Liver (tissue), 9 donors: ENCODE measurements around the gene RPTOR. TPM values are rescaled to one million over a fixed set of nuclear protein-coding genes. Genes with fewer than 3 reads are reported as not detected.

ENCODE experiments used
- DNase-seq: peaks from one replicate; pipeline ENCODE4 v3.0.0-alpha.2; 2017; ENCODE audit warnings: low spot score
- H3K27ac ChIP-seq, 2 donors: one replicate each; pipeline ENCODE4 v1.7.0; 2013; ENCODE audit warnings: inconsistent platforms in 2 of 2, low read length in 2 of 2, control low read depth in 1 of 2, low read depth in 1 of 2, mild to moderate bottlenecking in 1 of 2
- H3K27me3 ChIP-seq, 4 donors: one replicate each; pipeline versions ENCODE4 v1.6.1 to v1.7.0; 2013; ENCODE audit warnings: low read length in 3 of 4, inconsistent platforms in 1 of 4, mild to moderate bottlenecking in 1 of 4, moderate library complexity in 1 of 4; ENCODE audit not compliant: control insufficient read depth in 4 of 4, insufficient read depth in 4 of 4
- H3K36me3 ChIP-seq, 4 donors: one replicate each; pipeline versions ENCODE4 v1.6.1 to v1.7.0; 2013; ENCODE audit warnings: low read length in 3 of 4, mild to moderate bottlenecking in 3 of 4, low read depth in 1 of 4, moderate library complexity in 1 of 4; ENCODE audit not compliant: control insufficient read depth in 4 of 4, insufficient read depth in 3 of 4
- H3K4me1 ChIP-seq, 4 donors: one replicate each; pipeline versions ENCODE4 v1.6.1 to v1.7.0; 2013; ENCODE audit warnings: low read length in 3 of 4, mild to moderate bottlenecking in 3 of 4, moderate library complexity in 1 of 4; ENCODE audit not compliant: control insufficient read depth in 4 of 4, insufficient read depth in 4 of 4
- H3K4me3 ChIP-seq, 3 donors: one replicate each; pipeline versions ENCODE4 v1.6.1 to v1.7.0; 2013; ENCODE audit warnings: low read length in 3 of 3, control low read depth in 1 of 3, low read depth in 1 of 3, mild to moderate bottlenecking in 1 of 3
- H3K9ac ChIP-seq, 2 donors: one replicate each; pipeline ENCODE4 v1.7.0; 2013; ENCODE audit warnings: low read length in 2 of 2, mild to moderate bottlenecking in 2 of 2, moderate library complexity in 2 of 2, control low read depth in 1 of 2, low read depth in 1 of 2
- H3K9me3 ChIP-seq, 4 donors: one replicate each; pipeline versions ENCODE4 v1.6.1 to v1.7.0; 2013; ENCODE audit warnings: low read length in 3 of 4; ENCODE audit not compliant: control insufficient read depth in 4 of 4
- EGR1 ChIP-seq, 2 donors: IDR thresholded peaks; 2 replicates each; pipeline ENCODE4 v1.6.1; 2016 to 2018; ENCODE audit warnings: antibody characterized with exemption in 2 of 2, low read depth in 2 of 2
- FOXA1 ChIP-seq: IDR thresholded peaks from 2 replicates; pipeline ENCODE4 v1.6.1; 2016; ENCODE audit warnings: antibody characterized with exemption
- FOXA2 ChIP-seq: IDR thresholded peaks from 2 replicates; pipeline ENCODE4 v1.6.1; 2016; ENCODE audit warnings: antibody characterized with exemption
- GABPA ChIP-seq, 2 donors: IDR thresholded peaks in 1 of 2; conservative IDR thresholded peaks in 1 of 2; 2 replicates each; pipeline ENCODE4 v1.6.1; 2016; ENCODE audit warnings: antibody characterized with exemption in 2 of 2, mild to moderate bottlenecking in 1 of 2, moderate library complexity in 1 of 2
- HNF4G ChIP-seq: IDR thresholded peaks from 2 replicates; pipeline ENCODE4 v1.6.1; 2016; ENCODE audit warnings: antibody characterized with exemption
- NR2F2 ChIP-seq: IDR thresholded peaks from 2 replicates; pipeline ENCODE4 v1.6.1; 2016; ENCODE audit warnings: antibody characterized with exemption
- RAD21 ChIP-seq, 2 donors: IDR thresholded peaks; 2 replicates each; pipeline ENCODE4 v1.6.1; 2016; ENCODE audit warnings: antibody characterized with exemption in 2 of 2, mild to moderate bottlenecking in 2 of 2
- SP1 ChIP-seq: IDR thresholded peaks from 2 replicates; pipeline ENCODE4 v1.6.1; 2018; ENCODE audit warnings: antibody characterized with exemption, mild to moderate bottlenecking
- TAF1 ChIP-seq: conservative IDR thresholded peaks from 2 replicates; pipeline ENCODE4 v1.6.1; 2016; ENCODE audit warnings: antibody characterized with exemption, mild to moderate bottlenecking
- YY1 ChIP-seq: IDR thresholded peaks from 2 replicates; pipeline ENCODE4 v1.6.1; 2016; ENCODE audit warnings: antibody characterized with exemption, mild to moderate bottlenecking
- WGBS: extraction: QIAGEN DNeasy Blood & Tissue Kit; methylation state at CpG from one replicate; pipeline ENCODE4 v1.1.7; 2013; 5-methylcytosine and 5-hydroxymethylcytosine counted together
- polyA plus RNA-seq, 2 donors: library from polyadenylated mRNA; stranded (reverse) in 1 of 2; unstranded in 1 of 2; fragments of 200-250 nt in 1 of 2; fragments of >200 nt in 1 of 2; fragmentation: Nextera tagmentation in 1 of 2; extraction: Ambion mirVana in 1 of 2; gene quantifications; one replicate each; pipeline versions ENCODE4 v1.2.1 to v1.2.3, GENCODE V29; 2013 to 2015
- total RNA-seq, 2 donors: library from RNA; depleted of rRNA; stranded (reverse); fragments of >200 nt; gene quantifications; one replicate each; pipeline ENCODE4 v1.2.3, GENCODE V29; 2014
- TF ChIP-seq, protein P1 (sequence below): fragments of 150-350 bp; IDR thresholded peaks from 2 replicates; pipeline ENCODE4 v1.5.1; 2017; ENCODE audit warnings: improper control_type of control experiment, low read depth, low read length; ENCODE audit not compliant: missing input control
- TF ChIP-seq, protein P2 (sequence below): IDR thresholded peaks from 2 replicates; pipeline ENCODE4 v1.6.1; 2016; ENCODE audit warnings: antibody characterized with exemption
- TF ChIP-seq, protein P3 (sequence below): IDR thresholded peaks from 2 replicates; pipeline ENCODE4 v1.6.1; 2016; ENCODE audit warnings: antibody characterized with exemption
- donor health status: healthy.
- donor health status: healthy.
- donor health status: healthy.
- donor health status: healthy.
- donor health status: healthy.

Gene RPTOR
- total and polyA plus RNA-seq, 4 donors = 4.8 to 25.4 (median 11.6) TPM

DNA sequence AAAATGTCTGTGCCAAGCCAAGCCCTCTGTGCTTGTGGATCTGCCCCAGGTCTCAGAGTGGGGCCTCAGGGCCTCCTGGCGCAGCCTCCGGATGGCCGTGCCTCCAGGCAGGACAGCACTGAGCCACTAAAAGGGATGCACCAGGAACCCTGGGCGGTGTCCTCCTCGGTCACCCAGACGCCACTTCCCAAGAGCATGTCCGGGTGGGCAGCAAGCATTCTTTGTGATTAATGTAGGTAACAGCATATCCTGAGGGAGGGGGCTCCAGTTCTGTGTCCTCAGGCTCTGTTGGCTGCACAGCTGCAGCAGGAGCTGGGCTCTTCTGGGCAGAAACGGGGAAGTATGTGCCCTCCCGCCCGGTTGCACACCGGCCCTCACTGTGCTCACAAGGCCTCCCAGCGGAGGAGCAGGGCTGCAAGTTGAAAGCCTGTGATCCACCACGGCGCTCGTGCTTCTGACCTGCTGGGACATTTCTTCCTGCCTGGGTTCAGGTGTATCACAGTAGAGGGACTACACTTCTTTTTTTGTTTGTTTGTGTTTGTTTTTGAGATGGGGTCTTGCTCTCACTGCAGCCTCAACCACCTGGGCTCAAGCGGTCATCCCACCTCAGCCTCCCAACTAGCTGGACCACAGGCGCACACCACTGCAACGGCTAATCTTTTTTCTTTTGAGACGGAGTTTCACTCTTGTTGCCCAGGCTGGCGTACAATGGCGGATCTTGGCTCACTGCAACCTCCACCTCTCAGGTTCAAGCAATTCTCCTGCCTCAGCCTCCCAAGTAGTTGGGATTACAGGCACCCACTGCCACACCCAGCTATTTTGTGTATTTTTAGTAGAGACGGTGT lies 409.1 kb downstream of the RPTOR start (continued):
- TF ChIP-seq, protein P1, sequence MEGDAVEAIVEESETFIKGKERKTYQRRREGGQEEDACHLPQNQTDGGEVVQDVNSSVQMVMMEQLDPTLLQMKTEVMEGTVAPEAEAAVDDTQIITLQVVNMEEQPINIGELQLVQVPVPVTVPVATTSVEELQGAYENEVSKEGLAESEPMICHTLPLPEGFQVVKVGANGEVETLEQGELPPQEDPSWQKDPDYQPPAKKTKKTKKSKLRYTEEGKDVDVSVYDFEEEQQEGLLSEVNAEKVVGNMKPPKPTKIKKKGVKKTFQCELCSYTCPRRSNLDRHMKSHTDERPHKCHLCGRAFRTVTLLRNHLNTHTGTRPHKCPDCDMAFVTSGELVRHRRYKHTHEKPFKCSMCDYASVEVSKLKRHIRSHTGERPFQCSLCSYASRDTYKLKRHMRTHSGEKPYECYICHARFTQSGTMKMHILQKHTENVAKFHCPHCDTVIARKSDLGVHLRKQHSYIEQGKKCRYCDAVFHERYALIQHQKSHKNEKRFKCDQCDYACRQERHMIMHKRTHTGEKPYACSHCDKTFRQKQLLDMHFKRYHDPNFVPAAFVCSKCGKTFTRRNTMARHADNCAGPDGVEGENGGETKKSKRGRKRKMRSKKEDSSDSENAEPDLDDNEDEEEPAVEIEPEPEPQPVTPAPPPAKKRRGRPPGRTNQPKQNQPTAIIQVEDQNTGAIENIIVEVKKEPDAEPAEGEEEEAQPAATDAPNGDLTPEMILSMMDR = no peak
- no peak for TF ChIP-seq TAF1
- TF ChIP-seq EGR1 (IDR thresholded peaks at IDR 0.05; ENCODE audit: low read depth in 2 of 2) = no peak
- no peak for TF ChIP-seq YY1

DNA sequence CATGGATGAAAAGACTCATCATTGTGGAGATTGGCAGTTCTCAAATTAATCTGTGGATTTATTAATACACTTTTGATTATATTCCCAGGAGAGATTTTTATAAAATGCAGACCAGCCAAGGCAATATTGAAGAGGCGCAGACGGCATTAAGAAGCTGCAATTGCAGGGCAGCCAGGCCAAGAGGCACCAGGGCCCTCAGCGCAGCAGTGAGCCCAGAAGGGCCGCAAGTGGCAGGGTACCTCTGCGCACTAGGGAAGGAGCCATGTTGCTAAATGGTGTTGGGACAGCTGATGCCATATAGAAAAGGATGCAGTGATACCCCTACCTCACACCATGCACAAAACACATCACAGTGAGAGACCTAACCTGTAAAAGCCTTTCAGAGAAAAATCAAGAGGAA lies 410.4 kb downstream of the RPTOR start:
- no peak for DNase-seq
- Histone ChIP-seq H3K27ac (no peak overlapping the region), H3K36me3 (peaks cover 0 to 12% (median 3%) of the 10 kb centered on the region in 4 donors), H3K9me3 (no peaks in the 10 kb centered on the region), H3K9ac (no peak overlapping the region), H3K27me3 (no peaks in the 10 kb centered on the region), H3K4me3 (no peak overlapping the region), H3K4me1 (no peaks in the 10 kb centered on the region)
- TF ChIP-seq FOXA1 (no peak), SP1 (no peak), EGR1 (IDR thresholded peaks at IDR 0.05; ENCODE audit: low read depth in 2 of 2) (no peak), GABPA (IDR thresholded peaks at IDR 0.05 in 1 of 2, conservative IDR thresholded peaks at IDR 0.05 in 1 of 2) (no peak), NR2F2 (no peak), TAF1 (no peak), FOXA2 (no peak), RAD21 (IDR thresholded peaks at IDR 0.05) (no peak), YY1 (no peak), HNF4G (no peak)
- TF ChIP-seq, protein P2, sequence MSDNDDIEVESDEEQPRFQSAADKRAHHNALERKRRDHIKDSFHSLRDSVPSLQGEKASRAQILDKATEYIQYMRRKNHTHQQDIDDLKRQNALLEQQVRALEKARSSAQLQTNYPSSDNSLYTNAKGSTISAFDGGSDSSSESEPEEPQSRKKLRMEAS = no peak
- TF ChIP-seq, protein P3, sequence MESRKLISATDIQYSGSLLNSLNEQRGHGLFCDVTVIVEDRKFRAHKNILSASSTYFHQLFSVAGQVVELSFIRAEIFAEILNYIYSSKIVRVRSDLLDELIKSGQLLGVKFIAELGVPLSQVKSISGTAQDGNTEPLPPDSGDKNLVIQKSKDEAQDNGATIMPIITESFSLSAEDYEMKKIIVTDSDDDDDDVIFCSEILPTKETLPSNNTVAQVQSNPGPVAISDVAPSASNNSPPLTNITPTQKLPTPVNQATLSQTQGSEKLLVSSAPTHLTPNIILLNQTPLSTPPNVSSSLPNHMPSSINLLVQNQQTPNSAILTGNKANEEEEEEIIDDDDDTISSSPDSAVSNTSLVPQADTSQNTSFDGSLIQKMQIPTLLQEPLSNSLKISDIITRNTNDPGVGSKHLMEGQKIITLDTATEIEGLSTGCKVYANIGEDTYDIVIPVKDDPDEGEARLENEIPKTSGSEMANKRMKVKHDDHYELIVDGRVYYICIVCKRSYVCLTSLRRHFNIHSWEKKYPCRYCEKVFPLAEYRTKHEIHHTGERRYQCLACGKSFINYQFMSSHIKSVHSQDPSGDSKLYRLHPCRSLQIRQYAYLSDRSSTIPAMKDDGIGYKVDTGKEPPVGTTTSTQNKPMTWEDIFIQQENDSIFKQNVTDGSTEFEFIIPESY = no peak
- 98% methylated on average over 5 of the region's 5 CpGs for WGBS

DNA sequence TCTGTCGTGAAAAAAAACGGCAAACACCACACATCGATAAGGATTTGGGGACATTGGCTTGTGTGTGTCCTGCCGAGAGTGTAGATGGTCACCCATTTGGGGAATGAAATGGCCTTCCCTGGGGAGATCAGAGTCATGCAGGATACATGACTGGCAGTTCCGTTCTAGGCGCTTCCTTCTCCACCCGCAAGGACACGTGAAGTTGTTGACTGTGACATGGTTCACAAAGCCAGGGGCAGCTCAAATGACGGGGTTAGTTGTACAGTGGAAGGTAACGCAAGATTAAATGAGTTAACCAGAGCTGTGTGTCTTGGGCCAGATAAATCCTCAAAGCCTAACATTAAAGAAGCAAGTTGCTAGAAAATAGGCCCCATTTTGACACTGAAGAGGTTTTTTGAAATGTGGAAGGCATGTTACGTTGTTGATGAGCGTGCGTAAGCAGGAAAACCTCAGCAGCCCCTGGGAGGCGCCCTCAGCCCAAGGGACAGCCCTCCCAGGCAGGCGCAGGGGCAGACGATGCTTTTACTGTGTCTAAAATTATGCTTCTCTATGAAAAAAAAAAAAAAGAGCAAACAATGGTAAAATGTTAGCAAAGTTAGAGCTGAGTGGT lies 411.1 kb downstream of the RPTOR start:
- H3K27ac ChIP-seq = no peak overlapping the region
- H3K9ac ChIP-seq = no peak overlapping the region
- no peak for TF ChIP-seq RAD21 (IDR thresholded peaks at IDR 0.05)
- TF ChIP-seq NR2F2 = no peak
- H3K27me3 ChIP-seq = no peaks in the 10 kb centered on the region
- no peaks in the 10 kb centered on the region for H3K9me3 ChIP-seq
- H3K4me3 ChIP-seq = no peak overlapping the region
- DNase-seq = no peak
- H3K36me3 ChIP-seq = peaks cover 0 to 10% (median 3%) of the 10 kb centered on the region in 4 donors
- H3K4me1 ChIP-seq = no peaks in the 10 kb centered on the region
- WGBS = 92% methylated on average over 16 of the region's 16 CpGs
